OCI-LY3 (cell line): ENCODE data around the gene TAF4.

Experiments
- H2AFZ ChIP-seq: fragments of 200-600, 300-600 bp; shearing (Covaris generic); 2 replicates; pipeline ENCODE4 v1.6.0; 2014; ENCODE audit warnings: antibody characterized with exemption, low read depth, low read length
- H3K27ac ChIP-seq: fragments of 200-600, 300-600 bp; sonication (generic); 2 replicates; pipeline ENCODE4 v1.5.1; 2014; ENCODE audit warnings: mild to moderate bottlenecking, low read length, moderate library complexity, mixed read lengths
- H3K27me3 ChIP-seq: fragments of 200-600, 300-600 bp; sonication (generic); 2 replicates; pipeline ENCODE4 v1.6.1; 2014; ENCODE audit warnings: low read depth, low read length, mixed read lengths
- H3K36me3 ChIP-seq: fragments of 200-600, 300-600 bp; sonication (generic); replicated peaks from 2 replicates; pipeline ENCODE3; 2014; ENCODE audit warnings: low read depth, low read length, mixed read lengths
- H3K4me1 ChIP-seq: fragments of 300-600, 200-600 bp; sonication (generic); 2 replicates; pipeline ENCODE4 v1.6.1; 2014; ENCODE audit warnings: low read length, mixed read lengths
- H3K4me2 ChIP-seq: fragments of 200-600, 300-600 bp; sonication (generic); 2 replicates; pipeline ENCODE4 v1.6.1; 2014; ENCODE audit warnings: low read length, mixed read lengths
- H3K4me3 ChIP-seq: fragments of 300-600, 200-600 bp; sonication (generic); 2 replicates; pipeline ENCODE4 v1.5.1; 2014; ENCODE audit warnings: antibody characterized with exemption, mild to moderate bottlenecking, low read length, moderate library complexity
- H3K79me2 ChIP-seq: fragments of 300-600, 200-600 bp; shearing (Covaris generic); 2 replicates; pipeline ENCODE4 v1.6.1; 2014; ENCODE audit warnings: mild to moderate bottlenecking, low read length, mixed read lengths
- H3K9ac ChIP-seq: fragments of 300-600, 200-600 bp; shearing (Covaris generic); 2 replicates; pipeline ENCODE4 v1.6.0; 2014; ENCODE audit warnings: mild to moderate bottlenecking, low read length, moderate library complexity
- H3K9me3 ChIP-seq: fragments of 200-600, 300-600 bp; shearing (Covaris generic); 2 replicates; pipeline ENCODE4 v1.6.1; 2014; ENCODE audit warnings: low read length, mixed read lengths; ENCODE audit not compliant: insufficient read depth
- H4K20me1 ChIP-seq: fragments of 200-600, 300-600 bp; sonication (generic); 2 replicates; pipeline ENCODE4 v1.6.1; 2016; ENCODE audit warnings: low read length, mixed read lengths; ENCODE audit not compliant: insufficient read depth
- CTCF ChIP-seq: fragments of 200-600, 300-600 bp; sonication (generic); IDR thresholded peaks from 2 replicates; pipeline ENCODE4 v1.5.1; 2014; ENCODE audit warnings: antibody characterized with exemption, low read length, low read depth
- EZH2phosphoT487 ChIP-seq: fragments of 200-600 bp; shearing (Covaris generic); IDR thresholded peaks from 2 replicates; pipeline ENCODE4 v1.6.1; 2018; ENCODE audit warnings: antibody characterized with exemption, mixed run types, low read depth

The TAF4 gene

GRCh38 chr20:62009869-62010445, 55.7 kb downstream of the TAF4 start:
- Histone ChIP-seq H3K4me2 (no peak overlapping the region), H3K9me3 (no peaks in the 10 kb centered on the region), H3K79me2 (peaks cover 15% of the 10 kb centered on the region), H2AFZ (no peak overlapping the region), H3K9ac (no peak overlapping the region), H3K4me1 (no peaks in the 10 kb centered on the region), H3K4me3 (no peak overlapping the region), H3K36me3 (peaks cover 31% of the 10 kb centered on the region), H4K20me1 (0 out of 2 replicates have a peak, but pooled peaks cover 7% of the 10 kb centered on the region), H3K27ac (no peak overlapping the region), H3K27me3 (no peaks in the 10 kb centered on the region)
- no peak for TF ChIP-seq EZH2phosphoT487
- no peak for TF ChIP-seq CTCF

GRCh38 chr20:62009322-62009721, 56.4 kb downstream of the TAF4 start:
- Histone ChIP-seq H2AFZ (no peak overlapping the region), H3K27ac (no peak overlapping the region), H3K9me3 (no peaks in the 10 kb centered on the region), H3K36me3 (peaks cover 31% of the 10 kb centered on the region), H3K27me3 (no peaks in the 10 kb centered on the region), H3K4me3 (no peak overlapping the region), H3K4me1 (no peaks in the 10 kb centered on the region), H4K20me1 (0 out of 2 replicates have a peak, but pooled peaks cover 3% of the 10 kb centered on the region), H3K4me2 (no peak overlapping the region), H3K79me2 (peaks cover 9% of the 10 kb centered on the region), H3K9ac (no peak overlapping the region)
- no peak for TF ChIP-seq CTCF
- no peak for TF ChIP-seq EZH2phosphoT487

GRCh38 chr20:62008643-62009183, 57.0 kb downstream of the TAF4 start:
- 0 out of 2 replicates have a peak, but pooled peaks cover 3% of the 10 kb centered on the region for H4K20me1 ChIP-seq
- H3K36me3 ChIP-seq, result peaks cover 31% of the 10 kb centered on the region
- no peak overlapping the region for H2AFZ ChIP-seq
- H3K4me1 ChIP-seq, result no peaks in the 10 kb centered on the region
- no peak overlapping the region for H3K27ac ChIP-seq
- H3K9me3 ChIP-seq, result no peaks in the 10 kb centered on the region
- no peak for TF ChIP-seq CTCF
- TF ChIP-seq EZH2phosphoT487, result no peak
- H3K79me2 ChIP-seq, result peaks cover 5% of the 10 kb centered on the region
- no peak overlapping the region for H3K4me3 ChIP-seq
- no peak overlapping the region for H3K4me2 ChIP-seq
- no peak overlapping the region for H3K9ac ChIP-seq
- H3K27me3 ChIP-seq, result no peaks in the 10 kb centered on the region

GRCh38 chr20:62007127-62007647, 58.5 kb downstream of the TAF4 start:
- no peaks in the 10 kb centered on the region for H3K27me3 ChIP-seq
- H3K9me3 ChIP-seq, result no peaks in the 10 kb centered on the region
- H3K4me2 ChIP-seq, result no peak overlapping the region
- H3K36me3 ChIP-seq, result peaks cover 41% of the 10 kb centered on the region
- H3K27ac ChIP-seq, result no peak overlapping the region
- no peak overlapping the region for H2AFZ ChIP-seq
- no peak overlapping the region for H3K9ac ChIP-seq
- 0 out of 2 replicates have a peak, but pooled peaks cover 3% of the 10 kb centered on the region for H4K20me1 ChIP-seq
- no peak overlapping the region for H3K4me3 ChIP-seq
- no peaks in the 10 kb centered on the region for H3K4me1 ChIP-seq
- TF ChIP-seq CTCF (no peak), EZH2phosphoT487 (no peak)
- H3K79me2 ChIP-seq, result peaks cover 5% of the 10 kb centered on the region
